Neural cell (in vitro differentiated cells): ENCODE results near the gene EIF3D. TPM values are rescaled to one million over a fixed set of nuclear protein-coding genes. Genes with fewer than 3 reads are reported as not detected.

Experiments used
- H2AFZ ChIP-seq: fragments of 200-600, 300-800 bp; sonication (generic), shearing (Covaris generic); 2 replicates; pipeline ENCODE4 v1.6.0; 2014; ENCODE audit warnings: low read depth, mild to moderate bottlenecking, antibody characterized with exemption, low read length, moderate library complexity
- H3F3A ChIP-seq: fragments of 200-600 bp; shearing (Covaris generic); 2 replicates; pipeline ENCODE4 v1.6.1; 2016; ENCODE audit warnings: mild to moderate bottlenecking, moderate library complexity, mixed read lengths, antibody characterized with exemption, low read length; ENCODE audit not compliant: insufficient read depth, poor library complexity, severe bottlenecking
- H3K27ac ChIP-seq: fragments of 200-600, 300-800 bp; sonication (generic), shearing (Covaris generic); 2 replicates; pipeline ENCODE4 v1.5.1; 2014; ENCODE audit warnings: mild to moderate bottlenecking, low read length, moderate library complexity
- H3K27me3 ChIP-seq: fragments of 300-800, 200-600 bp; sonication (generic), shearing (Covaris generic); 2 replicates; pipeline ENCODE4 v1.6.0; 2014; ENCODE audit warnings: mild to moderate bottlenecking, low read depth, low read length, moderate library complexity; ENCODE audit not compliant: insufficient read depth
- H3K36me3 ChIP-seq: fragments of 300-800, 200-600 bp; sonication (generic), shearing (Covaris generic); 2 replicates; pipeline ENCODE4 v1.5.1; 2014; ENCODE audit warnings: mild to moderate bottlenecking, antibody characterized with exemption, low read length, moderate library complexity; ENCODE audit not compliant: insufficient read depth
- H3K4me2 ChIP-seq: fragments of 300-800, 200-600 bp; sonication (generic), shearing (Covaris generic); 2 replicates; pipeline ENCODE4 v1.6.0; 2014; ENCODE audit warnings: mild to moderate bottlenecking, low read length
- H3K4me3 ChIP-seq: fragments of 300-800, 200-600 bp; sonication (generic), shearing (Covaris generic); 2 replicates; pipeline ENCODE4 v1.5.1; 2014; ENCODE audit warnings: mild to moderate bottlenecking, low read length, moderate library complexity
- H3K79me2 ChIP-seq: fragments of 200-600 bp; shearing (Covaris generic); replicated peaks from 2 replicates; pipeline ENCODE4 v1.6.0; 2014; ENCODE audit warnings: mild to moderate bottlenecking, low read length, moderate library complexity; ENCODE audit not compliant: insufficient read depth
- H3K9ac ChIP-seq: fragments of 300-800, 200-600 bp; sonication (generic), shearing (Covaris generic); 2 replicates; pipeline ENCODE4 v1.6.1; 2016; ENCODE audit warnings: mild to moderate bottlenecking, low read length, mixed read lengths
- H3K9me2 ChIP-seq: fragments of 200-600 bp; shearing (Covaris generic); 2 replicates; pipeline ENCODE4 v1.6.1; 2016; ENCODE audit warnings: mild to moderate bottlenecking, low read length, mixed read lengths; ENCODE audit not compliant: insufficient read depth
- H3K9me3 ChIP-seq: fragments of 200-600, 300-800 bp; sonication (generic), shearing (Covaris generic); 2 replicates; pipeline ENCODE4 v1.6.1; 2016; ENCODE audit warnings: mild to moderate bottlenecking, mixed run types, low read length, moderate library complexity, mixed read lengths
- H4K20me1 ChIP-seq: fragments of 200-600 bp; shearing (Covaris generic); 2 replicates; pipeline ENCODE4 v1.6.1; 2016; ENCODE audit warnings: mild to moderate bottlenecking, mixed run types; ENCODE audit not compliant: insufficient read depth
- EP300 ChIP-seq: fragments of 450-650 bp; conservative IDR thresholded peaks from 2 replicates; pipeline ENCODE4 v1.6.1; 2014; ENCODE audit warnings: antibody characterized with exemption, mild to moderate bottlenecking, moderate library complexity; ENCODE audit not compliant: poor library complexity, severe bottlenecking
- EZH2 ChIP-seq: fragments of 200-600, 300-800 bp; shearing (Covaris generic), sonication (generic); IDR thresholded peaks from 2 replicates; pipeline ENCODE4 v1.6.1; 2014; ENCODE audit warnings: antibody characterized with exemption, low read length, borderline replicate concordance, mild to moderate bottlenecking; ENCODE audit not compliant: insufficient read depth, poor library complexity, severe bottlenecking
- MXI1 ChIP-seq: fragments of 450-650 bp; conservative IDR thresholded peaks from 2 replicates; pipeline ENCODE4 v1.6.1; 2014; ENCODE audit warnings: antibody characterized with exemption, mild to moderate bottlenecking; ENCODE audit not compliant: poor library complexity, severe bottlenecking
- POLR2AphosphoS5 ChIP-seq: IDR thresholded peaks from 2 replicates; pipeline ENCODE4 v1.6.1; 2012
- RAD21 ChIP-seq: fragments of 450-650 bp; conservative IDR thresholded peaks from 2 replicates; pipeline ENCODE4 v1.6.1; 2014; ENCODE audit warnings: antibody characterized with exemption, mild to moderate bottlenecking, moderate library complexity
- SMC3 ChIP-seq: fragments of 450-650 bp; conservative IDR thresholded peaks from 2 replicates; pipeline ENCODE4 v1.6.1; 2014; ENCODE audit warnings: antibody characterized with exemption, mild to moderate bottlenecking, moderate library complexity; ENCODE audit not compliant: poor library complexity
- TAF1 ChIP-seq: IDR thresholded peaks from 2 replicates; pipeline ENCODE4 v1.6.1; 2012; ENCODE audit warnings: low read depth
- polyA plus RNA-seq: library from polyadenylated mRNA; depleted of rRNA; stranded (reverse); fragments of >200 nt; gene quantifications from 2 replicates; pipeline ENCODE4 v1.2.3, GENCODE V29; 2014
- TF ChIP-seq, protein P1 (sequence below): fragments of 450-650 bp; IDR thresholded peaks from 2 replicates; pipeline ENCODE4 v1.5.1; 2014; ENCODE audit warnings: antibody characterized with exemption, mild to moderate bottlenecking, moderate library complexity; ENCODE audit not compliant: poor library complexity, severe bottlenecking
- TF ChIP-seq, protein P2 (sequence below): IDR thresholded peaks from 2 replicates; pipeline ENCODE4 v1.6.1; 2012; ENCODE audit warnings: borderline replicate concordance

The EIF3D gene
- polyA plus RNA-seq, 1 donor from 2014 or later = 133 TPM

DNA sequence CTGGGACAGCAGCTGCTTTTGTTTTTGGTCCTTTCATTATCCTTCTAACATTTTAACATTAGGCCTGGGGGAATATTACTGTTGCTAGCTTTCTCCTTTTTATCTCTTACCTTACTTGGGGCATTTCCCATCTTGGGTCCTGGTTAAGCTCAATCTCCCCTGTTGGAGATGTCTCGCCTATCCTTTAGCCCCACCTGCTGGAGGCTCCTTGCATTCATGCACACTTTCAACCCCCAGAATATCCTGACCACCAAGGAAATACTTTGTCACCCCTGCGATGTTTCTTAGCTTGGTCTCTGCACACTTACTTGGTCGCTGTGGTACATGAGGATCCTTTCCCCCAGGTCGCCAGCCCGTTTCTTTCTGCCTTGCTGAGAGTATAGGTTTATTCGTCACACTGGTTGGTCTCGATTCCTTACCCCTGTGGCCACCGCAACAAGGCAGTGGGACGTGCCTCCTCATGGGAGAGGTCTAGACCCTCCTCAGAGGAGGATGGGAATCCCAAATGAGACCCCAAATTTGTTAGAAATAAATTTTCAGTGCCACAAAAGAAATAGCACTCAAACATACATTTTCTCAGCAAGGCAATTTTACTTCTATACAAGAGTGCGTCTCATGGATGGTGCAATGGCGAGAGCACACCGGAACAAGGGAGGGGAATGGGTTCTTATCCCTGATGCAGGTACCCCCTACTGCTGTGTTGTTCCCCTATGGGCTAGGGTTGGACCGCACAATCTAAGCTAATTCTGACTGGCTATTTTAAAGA lies 42.2 kb downstream of the EIF3D start:
- Histone ChIP-seq H4K20me1 (no peaks in the 10 kb centered on the region), H2AFZ (no peak overlapping the region), H3K36me3 (no peaks in the 10 kb centered on the region), H3K9me2 (no peaks in the 10 kb centered on the region), H3F3A (no peaks in the 10 kb centered on the region), H3K4me2 (no peak overlapping the region), H3K27me3 (no peaks in the 10 kb centered on the region), H3K9ac (no peak overlapping the region), H3K27ac (no peak overlapping the region), H3K4me3 (no peak overlapping the region), H3K79me2 (no peaks in the 10 kb centered on the region), H3K9me3 (no peaks in the 10 kb centered on the region)
- TF ChIP-seq EP300 (no peak), POLR2AphosphoS5 (no peak), RAD21 (peak; percentile 69), SMC3 (peak; percentile 50), MXI1 (no peak)
- TF ChIP-seq, protein P1, sequence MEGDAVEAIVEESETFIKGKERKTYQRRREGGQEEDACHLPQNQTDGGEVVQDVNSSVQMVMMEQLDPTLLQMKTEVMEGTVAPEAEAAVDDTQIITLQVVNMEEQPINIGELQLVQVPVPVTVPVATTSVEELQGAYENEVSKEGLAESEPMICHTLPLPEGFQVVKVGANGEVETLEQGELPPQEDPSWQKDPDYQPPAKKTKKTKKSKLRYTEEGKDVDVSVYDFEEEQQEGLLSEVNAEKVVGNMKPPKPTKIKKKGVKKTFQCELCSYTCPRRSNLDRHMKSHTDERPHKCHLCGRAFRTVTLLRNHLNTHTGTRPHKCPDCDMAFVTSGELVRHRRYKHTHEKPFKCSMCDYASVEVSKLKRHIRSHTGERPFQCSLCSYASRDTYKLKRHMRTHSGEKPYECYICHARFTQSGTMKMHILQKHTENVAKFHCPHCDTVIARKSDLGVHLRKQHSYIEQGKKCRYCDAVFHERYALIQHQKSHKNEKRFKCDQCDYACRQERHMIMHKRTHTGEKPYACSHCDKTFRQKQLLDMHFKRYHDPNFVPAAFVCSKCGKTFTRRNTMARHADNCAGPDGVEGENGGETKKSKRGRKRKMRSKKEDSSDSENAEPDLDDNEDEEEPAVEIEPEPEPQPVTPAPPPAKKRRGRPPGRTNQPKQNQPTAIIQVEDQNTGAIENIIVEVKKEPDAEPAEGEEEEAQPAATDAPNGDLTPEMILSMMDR = peak; percentile 66

DNA sequence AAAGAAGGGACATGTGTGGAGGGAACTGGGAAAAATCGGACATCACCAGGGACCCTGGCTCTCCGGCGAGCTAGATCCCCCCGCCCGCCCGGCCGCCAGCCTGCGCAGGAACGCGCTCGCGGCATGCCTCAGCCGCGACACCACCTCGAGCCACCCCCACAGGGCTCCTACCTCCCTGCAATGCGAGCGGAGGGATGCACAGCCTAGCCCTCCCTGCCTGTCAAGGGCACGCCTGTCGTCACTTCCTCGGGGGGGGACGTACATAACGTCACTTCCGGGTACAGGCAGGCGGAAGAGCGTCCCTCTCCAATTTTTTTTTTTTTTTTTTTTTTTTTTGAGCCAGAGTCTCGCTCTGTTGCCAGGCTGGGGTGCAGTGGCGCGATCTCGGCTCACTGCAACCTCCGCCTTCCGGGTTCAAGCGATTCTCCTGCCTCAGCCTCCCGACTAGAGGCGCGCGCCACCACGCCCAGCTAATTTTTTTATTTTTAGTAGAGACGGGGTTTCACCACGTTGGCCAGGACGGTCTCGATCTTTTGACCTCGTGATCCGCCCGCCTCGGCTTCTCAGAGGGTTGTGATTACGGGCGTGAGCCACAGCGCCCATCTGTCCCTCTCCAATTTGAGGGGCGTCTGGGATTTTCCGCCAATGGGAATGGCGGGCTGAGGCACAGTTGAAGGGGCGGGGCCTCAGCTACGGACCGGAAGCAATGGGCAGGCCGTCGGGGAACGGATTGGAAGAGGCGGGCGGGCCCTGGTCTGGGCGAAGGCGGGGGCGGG lies 47.4 kb downstream of the EIF3D start, which contains the start of gene TXN2:
Gene TXN2, minus strand, starts transcription at position 248 of the 776 bp plus-strand sequence. CDS start 803 bp downstream, outside the sequence.
- H3K4me2 ChIP-seq = peak within 1 kb of the TSS; percentile 99
- H4K20me1 ChIP-seq = no peaks in the 10 kb centered on the region
- no peaks in the 10 kb centered on the region for H3F3A ChIP-seq
- peak; percentile 90 for TF ChIP-seq MXI1
- TF ChIP-seq, protein P1 = no peak
- TF ChIP-seq, protein P2, sequence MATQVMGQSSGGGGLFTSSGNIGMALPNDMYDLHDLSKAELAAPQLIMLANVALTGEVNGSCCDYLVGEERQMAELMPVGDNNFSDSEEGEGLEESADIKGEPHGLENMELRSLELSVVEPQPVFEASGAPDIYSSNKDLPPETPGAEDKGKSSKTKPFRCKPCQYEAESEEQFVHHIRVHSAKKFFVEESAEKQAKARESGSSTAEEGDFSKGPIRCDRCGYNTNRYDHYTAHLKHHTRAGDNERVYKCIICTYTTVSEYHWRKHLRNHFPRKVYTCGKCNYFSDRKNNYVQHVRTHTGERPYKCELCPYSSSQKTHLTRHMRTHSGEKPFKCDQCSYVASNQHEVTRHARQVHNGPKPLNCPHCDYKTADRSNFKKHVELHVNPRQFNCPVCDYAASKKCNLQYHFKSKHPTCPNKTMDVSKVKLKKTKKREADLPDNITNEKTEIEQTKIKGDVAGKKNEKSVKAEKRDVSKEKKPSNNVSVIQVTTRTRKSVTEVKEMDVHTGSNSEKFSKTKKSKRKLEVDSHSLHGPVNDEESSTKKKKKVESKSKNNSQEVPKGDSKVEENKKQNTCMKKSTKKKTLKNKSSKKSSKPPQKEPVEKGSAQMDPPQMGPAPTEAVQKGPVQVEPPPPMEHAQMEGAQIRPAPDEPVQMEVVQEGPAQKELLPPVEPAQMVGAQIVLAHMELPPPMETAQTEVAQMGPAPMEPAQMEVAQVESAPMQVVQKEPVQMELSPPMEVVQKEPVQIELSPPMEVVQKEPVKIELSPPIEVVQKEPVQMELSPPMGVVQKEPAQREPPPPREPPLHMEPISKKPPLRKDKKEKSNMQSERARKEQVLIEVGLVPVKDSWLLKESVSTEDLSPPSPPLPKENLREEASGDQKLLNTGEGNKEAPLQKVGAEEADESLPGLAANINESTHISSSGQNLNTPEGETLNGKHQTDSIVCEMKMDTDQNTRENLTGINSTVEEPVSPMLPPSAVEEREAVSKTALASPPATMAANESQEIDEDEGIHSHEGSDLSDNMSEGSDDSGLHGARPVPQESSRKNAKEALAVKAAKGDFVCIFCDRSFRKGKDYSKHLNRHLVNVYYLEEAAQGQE = peak; percentile 64
- TF ChIP-seq SMC3 = no peak
- no peak for TF ChIP-seq RAD21
- peak; percentile 76 for TF ChIP-seq TAF1
- peak; percentile 95 for TF ChIP-seq POLR2AphosphoS5
- TF ChIP-seq EZH2 = no peak
- peak; percentile 69 for TF ChIP-seq EP300
- peak within 1 kb of the TSS; percentile 53 for H2AFZ ChIP-seq
- peak within 1 kb of the TSS; percentile 71 for H3K4me3 ChIP-seq
- H3K36me3 ChIP-seq = no peaks in the 10 kb centered on the region
- H3K79me2 ChIP-seq = peaks cover 6% of the 10 kb centered on the region
- H3K27me3 ChIP-seq = no peaks in the 10 kb centered on the region
- H3K9me3 ChIP-seq = no peaks in the 10 kb centered on the region
- H3K27ac ChIP-seq = peak within 1 kb of the TSS; percentile 92
- peak within 1 kb of the TSS; percentile 85 for H3K9ac ChIP-seq
- H3K9me2 ChIP-seq = no peaks in the 10 kb centered on the region
